Activated CD4-positive, alpha-beta T cell treated with anti-CD3 and anti-CD28 coated beads, Interleukin-10, Interleukin-2, amounts not matched to agents 100 ng/mL and 50 ng/mL, durations not matched to agents 16 hours and 8 hours (primary cell): ENCODE results near the gene TEKT1.
"Not testable (repeated sequence)": the region's sequence is repeated elsewhere in the genome, so short reads cannot be mapped to it uniquely, and the experiment has no call there.

Source experiments
- DNase-seq: peaks from one replicate; pipeline ENCODE4 v3.0.0-alpha.2; 2020

The TEKT1 gene

DNA sequence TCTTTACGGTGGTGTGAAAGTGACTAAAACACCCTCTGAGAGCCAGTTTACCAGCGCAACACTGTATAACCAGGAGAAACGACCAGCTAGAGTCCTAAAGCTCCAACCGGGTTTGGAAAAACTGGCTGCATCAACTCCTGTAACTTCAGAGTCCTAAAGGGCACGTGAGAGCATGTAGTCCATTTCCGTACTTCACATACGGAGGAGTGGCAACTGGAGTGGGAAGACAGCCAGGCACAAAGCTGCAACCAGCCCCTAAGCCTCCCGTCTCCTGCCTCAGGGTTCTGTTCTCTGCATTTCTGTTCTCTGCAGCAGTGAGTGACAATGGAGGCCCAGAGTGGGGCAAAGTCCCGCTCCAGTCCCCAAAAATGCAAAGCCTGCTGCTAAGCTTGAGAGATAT is 19.2 kb downstream of the TEKT1 start:
- no peak for DNase-seq

DNA sequence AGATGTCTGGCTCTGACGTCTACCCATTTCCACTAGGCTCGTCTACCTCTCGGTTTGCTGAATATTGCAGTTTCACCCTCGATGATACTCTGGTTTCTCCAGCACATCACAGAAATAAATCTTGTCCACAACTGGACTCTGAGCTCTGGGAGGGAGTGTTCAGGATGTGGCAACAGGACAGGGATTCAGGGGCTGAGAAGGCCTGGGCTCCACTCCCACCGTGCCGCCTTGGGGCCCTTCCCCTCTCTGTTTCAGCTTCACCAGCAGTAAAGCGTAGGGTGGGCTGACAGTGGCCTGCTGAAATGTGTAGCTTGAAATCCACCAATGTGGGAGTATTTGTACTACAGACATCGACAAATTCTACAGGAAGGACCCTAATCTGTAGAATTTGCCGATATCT is 20.0 kb downstream of the TEKT1 start:
- DNase-seq, result no peak

DNA sequence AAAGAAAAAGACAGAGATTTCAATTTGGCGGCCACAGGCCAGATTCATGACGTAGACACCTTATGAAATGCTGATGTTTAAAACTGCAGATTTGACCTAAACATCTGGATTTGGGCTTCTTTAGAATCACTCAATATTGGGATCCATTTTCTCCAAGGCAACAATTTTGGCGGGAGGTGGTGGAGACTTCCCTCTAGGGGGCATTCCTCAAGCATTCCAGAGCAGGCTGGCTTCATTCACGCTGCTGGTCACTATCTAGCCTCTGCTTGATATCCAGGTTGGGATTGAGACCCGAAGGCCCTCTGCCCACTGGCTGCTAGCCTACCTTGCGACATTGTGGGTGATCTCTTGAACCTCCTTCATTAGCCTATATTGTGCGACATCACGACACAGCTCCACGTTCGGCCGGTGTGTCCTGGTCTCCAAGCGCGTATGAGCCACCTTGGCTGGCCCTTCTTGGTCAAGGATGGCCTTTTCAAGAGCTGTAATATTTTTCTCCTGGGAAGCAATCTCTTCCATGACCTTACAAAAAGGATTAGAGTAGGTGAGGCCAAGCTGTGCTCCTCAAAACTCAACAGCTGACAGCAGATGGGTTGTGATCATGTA is 31.0 kb downstream of the TEKT1 start:
- DNase-seq, result no peak

DNA sequence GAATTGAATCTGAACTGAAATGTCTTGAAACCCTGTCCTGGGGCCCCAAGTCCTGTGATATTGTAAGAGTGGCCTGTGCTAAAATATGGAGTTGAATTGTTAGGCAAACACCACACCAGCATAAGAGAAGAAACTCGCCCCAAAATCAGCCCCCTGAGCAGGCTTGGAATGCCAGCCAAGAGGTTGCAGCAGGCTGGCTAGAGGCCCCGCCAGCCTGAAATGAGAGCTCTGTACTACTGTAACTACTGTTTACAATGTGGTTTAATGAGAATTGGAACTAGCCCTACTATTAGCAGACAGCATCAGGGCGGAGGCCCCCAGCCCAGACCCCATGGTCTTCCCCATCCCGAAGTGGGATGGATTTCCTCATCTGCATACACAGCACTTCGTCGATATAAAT is 31.8 kb downstream of the TEKT1 start:
- DNase-seq, result no peak

DNA sequence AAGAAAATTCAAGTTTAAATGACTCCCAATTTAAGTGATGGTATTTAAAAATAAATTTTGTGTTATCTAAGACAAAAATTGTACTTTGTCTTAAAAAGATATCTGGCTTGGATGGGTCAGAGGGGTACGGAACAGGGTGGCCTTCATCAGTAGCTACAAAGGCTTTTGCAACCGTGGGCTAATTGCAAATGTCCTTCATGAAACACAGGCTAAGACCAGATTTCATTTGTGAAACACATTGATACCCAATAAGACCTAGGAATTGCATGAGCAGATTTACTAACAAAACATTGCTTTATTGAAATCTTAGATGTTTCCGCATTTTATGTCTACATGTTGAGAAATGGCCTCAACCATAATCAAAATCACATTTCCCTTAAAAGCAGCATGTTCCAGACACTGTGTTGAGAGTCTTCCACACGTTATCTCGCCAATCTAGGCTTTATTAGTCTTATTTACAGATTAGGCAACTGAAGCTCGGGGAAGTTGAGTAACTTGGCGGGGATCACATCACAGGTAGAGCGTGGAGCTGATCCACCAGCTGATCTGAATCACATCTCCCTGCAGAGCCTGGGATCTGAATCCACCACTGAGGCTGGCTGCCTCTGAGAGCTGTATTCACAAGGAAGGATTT is 33.7 kb downstream of the TEKT1 start:
- DNase-seq, result no peak

DNA sequence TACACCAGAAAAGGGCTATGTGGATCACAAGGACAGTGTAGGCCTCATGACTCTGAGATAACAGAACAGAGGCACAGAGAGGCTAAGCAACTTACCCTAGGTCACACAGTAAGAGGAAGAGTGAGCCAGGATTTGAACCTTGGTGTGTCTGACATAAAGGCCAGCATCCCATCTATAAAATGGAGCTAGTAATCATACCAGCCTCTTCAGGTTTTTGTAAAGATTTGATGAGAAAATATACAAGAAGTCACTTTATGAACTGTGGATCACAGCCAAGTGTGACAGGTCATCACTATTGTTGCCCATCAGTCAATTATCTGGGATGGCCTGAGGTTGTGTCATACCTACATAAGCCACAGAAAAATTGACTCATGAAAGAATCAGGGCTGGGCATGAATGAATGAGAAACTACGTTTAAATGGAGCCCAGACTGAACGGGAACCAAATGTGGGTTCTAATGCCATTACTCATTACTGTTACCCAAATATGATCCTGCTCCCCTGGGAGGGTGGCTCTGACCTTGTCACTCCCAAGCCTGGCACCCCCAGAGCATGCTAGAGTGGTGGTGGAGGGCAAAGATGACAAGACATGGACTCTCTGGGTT is 34.5 kb downstream of the TEKT1 start:
- no peak for DNase-seq

DNA sequence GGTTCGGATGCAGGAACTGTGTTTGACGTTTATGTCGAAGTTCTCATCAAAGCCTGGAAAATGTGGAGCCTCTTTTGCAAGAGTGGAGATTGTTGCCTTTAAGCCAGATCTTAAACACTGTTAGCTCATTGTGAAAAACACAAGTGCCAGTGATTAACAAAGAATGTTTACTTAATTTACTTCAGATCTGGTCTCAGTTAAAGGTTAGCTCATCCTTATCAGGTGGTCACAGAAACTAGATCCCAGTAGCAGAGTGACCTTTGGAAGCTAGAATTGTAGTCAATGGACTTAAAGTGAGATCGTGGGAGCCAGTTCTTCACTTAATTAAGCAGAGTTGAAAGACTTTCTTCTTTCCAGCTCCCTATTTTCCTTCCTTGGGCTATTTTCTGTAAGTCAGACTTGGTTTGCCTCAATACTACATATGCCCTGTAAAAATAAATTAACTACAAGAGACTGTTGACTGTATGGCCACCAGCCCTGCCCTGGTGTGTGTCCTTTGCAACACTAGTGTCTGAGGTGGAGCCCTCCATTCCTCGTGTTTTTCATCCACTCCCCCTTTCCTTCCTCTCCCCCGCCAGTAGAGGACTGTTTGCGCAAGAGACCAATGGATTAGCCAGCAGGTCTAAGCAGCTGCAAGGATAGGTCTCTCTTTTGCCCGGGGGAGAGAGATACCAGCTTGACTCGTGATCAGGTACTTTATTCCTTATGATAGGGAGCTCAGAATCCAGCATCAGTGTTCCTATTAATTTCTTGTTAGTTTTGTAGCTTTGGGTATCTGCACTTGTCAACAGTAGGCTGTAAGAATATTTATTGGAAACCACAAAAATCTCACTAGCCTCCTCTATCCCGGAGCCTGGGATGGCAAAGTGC is 35.3 kb downstream of the TEKT1 start:
- DNase-seq, result no peak

DNA sequence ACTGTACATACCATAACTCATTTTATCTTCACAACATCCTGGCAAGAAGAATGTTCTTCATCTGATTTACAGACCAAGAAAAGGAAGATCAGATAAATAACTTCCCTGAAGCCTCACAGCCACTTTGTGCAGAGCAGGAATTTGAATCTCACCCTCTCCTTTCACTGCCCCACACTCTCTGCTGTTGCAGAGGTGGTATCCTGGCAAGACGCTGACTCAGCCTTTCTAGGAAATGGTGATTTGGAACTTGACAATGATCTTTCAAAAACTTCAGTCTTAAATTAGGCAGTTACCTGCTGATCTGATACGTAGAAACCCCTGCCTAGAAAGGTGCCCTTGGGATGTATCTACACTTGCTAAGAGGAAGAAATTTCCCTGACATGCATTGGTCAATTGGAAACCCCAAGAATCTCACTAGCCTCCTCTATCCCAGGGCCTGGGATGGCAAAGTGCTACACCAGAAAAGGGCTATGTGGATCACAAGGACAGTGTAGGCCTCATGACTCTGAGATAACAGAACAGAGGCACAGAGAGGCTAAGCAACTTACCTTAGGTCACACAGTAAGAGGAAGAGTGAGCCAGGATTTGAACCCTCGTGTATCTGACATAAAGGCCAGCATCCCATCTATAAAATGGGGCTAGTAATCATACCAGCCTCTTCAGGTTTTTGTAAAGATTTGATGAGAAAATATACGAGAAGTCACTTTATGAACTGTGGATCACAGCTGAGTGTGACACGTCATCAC is 37.6 kb downstream of the TEKT1 start:
- no peak for DNase-seq

DNA sequence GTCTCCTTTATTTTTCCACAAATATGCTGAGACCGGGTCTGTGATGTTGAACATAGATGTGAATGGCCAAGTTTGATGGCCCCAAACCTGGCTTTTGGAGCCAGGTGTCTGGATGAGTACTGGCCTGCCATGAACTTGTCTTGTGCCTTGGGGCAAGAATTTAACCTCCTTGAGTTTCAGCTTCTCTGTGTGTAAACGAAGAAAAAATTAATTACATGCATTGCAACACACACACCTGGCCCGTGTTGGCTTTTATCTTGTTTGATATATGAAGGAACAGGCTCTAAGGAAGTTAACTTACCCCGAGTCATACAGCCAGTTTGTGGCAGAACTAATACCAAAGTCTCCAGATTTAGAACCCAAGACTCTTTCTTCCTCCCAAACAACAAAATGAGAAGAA is 42.4 kb downstream of the TEKT1 start:
- no peak for DNase-seq

DNA sequence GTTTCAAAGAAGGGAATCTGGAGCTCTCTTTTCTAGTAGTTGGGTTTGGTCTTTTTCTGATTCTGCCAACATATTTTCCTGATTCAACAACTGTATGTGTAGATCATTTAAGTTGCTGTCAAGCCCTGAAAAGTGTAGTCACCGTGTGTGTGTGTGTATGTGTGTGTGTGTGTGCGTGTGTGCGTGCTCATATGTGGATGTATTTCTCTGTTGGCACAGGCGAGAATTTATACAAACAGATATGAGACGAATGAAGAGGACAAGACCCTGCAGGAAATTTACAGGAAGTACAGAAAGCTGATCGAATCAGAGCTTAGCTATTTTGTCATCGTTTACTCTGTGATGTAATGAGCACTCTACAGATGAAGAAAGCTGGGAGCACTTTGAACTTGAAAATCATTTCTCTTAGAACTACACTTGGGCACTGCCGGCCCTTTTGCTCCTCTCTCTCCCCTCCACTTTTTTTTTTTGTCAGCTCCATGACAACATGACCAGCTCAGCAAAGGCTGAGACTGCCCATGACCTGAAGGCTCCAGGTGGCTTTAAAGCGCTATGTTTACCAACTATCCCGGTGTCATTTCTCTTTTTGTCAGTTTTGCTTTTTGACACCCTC is 44.3 kb downstream of the TEKT1 start:
- DNase-seq, result no peak

DNA sequence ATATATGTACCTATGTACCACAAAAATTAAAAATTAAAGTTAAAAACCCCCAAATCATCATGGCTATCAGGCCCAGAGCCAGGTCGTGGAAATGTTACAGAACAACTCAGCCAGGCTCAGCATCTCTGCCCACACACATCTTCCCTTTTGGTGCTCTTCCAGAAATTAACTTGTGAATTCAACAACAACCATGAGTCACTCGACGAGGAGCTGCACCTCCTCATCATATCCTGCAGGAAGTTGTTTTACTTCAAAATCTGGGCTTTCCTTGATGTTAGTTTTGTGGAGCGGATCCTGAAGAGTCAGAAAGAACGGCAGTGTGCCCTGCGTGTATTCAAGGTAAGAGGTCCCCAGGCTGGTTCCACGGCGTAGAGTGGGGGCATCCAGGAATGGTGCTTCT is 44.9 kb downstream of the TEKT1 start:
- DNase-seq, result no peak

DNA sequence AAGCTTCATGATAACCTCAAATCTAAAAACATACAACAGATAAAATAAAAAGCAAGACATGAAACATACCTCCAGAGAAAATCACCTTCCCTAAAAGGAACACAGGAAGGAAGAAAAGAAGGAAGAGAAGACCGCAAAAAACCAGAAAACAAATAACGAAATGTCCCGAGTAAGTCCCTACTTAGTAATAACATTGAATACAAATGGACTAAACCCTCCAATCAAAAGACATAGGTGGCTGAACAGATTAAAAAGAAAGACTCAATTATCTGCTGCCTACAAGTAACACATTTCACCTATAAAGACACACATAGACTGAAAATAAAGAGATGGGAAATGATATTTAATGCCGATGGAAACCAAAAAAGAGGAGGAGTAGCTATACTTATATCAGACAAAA is 49.3 kb downstream of the TEKT1 start:
- DNase-seq, result no peak

DNA sequence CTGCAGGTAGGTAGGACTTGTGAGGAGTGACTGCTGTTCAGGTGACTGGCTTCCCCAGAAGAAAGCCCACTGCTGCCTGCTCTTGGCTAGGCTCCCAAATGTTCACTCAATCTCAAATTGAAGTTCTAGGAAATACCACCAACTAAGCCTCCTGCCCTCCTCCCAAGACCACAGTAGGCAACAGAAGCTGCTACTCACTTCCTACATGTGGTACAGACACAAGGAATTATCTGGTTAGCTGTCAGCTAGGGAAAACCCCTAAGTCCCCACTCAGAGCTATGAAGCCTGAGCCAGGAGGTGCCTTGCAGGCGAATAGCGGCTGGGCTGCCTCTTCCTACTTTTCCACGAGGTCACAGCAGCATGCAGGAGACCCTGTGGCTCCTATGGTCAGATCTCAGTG is 50.6 kb downstream of the TEKT1 start:
- DNase-seq, result no peak

DNA sequence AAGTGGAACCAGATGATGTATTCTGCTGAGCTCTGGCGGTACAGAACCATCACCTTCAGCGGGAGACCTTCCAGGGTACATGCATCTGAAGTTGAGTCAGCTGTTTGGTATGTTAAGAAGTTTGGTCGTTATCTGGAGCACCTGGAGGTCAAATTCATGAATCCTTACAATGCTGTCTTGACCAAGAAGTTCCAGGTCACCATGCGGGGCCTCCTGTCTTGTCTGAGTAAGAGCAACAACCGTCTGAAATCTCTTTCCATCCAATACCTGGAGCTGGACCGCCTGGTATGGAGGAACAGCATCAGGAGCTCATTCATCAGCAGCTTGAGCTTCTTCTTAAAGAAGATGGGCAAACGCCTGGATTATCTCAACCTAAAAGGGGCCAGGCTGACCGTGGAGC is 51.5 kb downstream of the TEKT1 start:
- DNase-seq, result no peak

DNA sequence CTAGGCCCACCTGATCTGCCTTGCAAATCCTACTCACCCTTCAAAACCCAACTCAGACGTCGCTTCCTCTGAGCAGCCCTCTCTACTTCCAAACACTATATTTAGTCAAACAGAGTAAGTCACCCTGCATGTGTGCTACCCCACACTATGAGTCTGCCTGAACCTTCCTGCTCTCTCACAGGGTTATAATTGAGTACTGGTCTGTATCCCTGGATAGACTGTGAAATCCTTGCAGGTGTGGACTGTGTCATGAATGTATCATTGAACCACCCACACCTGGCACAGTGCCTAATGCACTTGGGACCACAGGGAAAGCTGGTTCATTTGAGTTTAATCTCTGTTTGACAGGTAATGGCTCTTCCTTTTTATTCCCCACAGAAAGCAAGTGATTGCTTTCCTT is 52.1 kb downstream of the TEKT1 start:
- DNase-seq, result no peak

DNA sequence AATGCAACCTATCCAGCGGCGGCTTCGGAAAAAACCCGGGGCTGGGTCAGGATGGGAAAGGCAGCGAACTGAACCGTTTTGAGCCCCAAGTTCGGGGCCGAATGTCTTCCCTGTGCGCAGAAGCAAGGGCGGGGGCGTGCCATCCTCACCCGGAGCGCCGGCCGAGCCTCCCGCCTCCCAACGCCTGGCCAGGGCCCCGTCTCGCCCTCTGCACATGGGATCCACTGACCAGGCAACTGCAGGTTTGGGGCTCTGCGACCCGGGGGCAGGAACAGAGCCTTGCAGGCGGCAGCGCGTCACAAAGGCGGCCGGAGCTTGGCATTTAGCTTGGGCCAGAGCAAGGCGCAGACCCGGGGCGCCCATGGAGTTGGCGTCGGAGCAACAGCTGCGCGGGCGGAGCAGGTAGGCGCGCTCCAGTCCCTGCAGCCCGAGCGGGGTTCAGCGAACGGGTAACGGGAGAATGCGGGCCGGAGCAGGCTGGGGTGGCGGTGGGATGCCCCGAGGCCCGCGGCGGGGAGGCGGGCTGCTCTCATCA is 55.6 kb downstream of the TEKT1 start, which contains the start of gene FBXO39:
Gene FBXO39 (plus strand): TSS at position 345 of the 535 bp plus-strand sequence. CDS start 3,654 bp downstream, outside the sequence.
- DNase-seq, result no peak

DNA sequence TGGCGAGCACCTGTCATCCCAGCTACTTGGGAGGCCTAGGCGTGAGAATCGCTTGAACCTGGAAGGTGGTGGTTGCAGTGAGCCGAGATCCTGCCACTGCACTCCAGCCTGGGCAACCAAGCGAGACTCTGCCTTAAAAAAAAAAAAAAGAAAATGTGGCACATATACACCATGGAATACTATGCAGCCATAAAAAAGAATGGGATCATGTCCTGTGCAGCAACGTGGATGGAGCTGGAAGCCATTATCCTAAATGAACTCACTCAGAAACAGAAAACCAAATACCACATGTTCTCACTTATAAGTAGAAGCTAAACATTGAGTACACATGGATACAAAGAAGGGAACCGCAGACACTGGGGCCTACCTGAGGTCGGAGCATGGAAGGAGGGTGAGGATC is 56.6 kb downstream of the TEKT1 start:
- DNase-seq, result not testable (repeated sequence)

DNA sequence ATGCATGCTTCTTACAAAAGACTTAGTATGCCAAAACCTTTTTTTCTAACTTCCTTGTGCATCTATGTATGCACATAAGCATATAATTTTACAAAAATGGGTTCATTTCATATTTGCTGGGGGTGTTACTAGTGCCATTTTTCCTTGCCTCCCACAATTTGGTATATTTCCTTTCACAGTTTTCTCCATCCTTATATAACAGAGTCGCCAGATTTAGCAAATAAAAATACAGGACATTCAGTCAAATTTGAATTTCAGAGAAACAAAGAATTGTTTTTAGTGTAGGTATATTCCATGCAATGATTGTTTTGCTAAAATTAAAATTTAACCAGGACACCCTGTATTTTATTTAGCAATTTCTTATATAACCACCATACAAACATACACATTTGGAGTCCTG is 59.5 kb downstream of the TEKT1 start:
- DNase-seq, result no peak

DNA sequence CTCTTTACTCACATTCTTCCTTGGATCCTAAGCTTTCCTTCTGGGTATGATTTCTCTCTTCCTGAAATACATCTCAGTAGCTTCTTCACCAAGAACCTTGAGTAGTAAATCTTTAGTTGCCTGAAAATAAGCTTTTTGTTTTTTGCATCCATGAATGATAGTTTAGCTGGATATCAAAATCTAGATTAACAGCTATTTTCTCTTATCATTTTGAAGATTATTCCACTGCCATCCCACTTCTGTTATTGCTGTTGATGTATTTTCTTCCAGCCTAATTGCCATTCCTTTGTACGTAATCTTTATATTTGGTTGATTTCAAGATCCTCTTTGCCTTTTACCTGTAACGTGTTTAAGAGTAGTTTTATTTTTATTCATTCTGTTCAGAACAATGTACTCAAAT is 63.1 kb downstream of the TEKT1 start:
- no peak for DNase-seq

DNA sequence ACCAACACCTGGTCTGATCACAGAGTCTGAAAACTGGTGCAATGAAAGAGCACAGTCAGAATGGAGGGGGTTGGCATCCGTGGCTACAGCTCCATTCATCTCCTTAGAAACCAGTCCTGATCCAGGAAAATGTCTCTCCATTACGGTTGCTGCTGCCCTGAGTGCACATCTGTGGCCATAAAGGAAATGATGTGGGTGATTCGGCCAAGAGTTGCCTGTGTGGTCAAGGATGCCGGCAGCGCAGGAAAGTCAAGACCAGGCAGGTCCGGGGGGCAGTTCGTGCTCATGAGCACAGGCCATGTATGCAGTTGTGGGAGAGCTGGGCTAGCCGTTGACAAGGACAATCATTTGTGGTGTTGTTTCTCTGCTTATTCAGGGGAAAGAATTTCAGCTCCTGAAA is 69.8 kb downstream of the TEKT1 start:
- DNase-seq, result no peak

DNA sequence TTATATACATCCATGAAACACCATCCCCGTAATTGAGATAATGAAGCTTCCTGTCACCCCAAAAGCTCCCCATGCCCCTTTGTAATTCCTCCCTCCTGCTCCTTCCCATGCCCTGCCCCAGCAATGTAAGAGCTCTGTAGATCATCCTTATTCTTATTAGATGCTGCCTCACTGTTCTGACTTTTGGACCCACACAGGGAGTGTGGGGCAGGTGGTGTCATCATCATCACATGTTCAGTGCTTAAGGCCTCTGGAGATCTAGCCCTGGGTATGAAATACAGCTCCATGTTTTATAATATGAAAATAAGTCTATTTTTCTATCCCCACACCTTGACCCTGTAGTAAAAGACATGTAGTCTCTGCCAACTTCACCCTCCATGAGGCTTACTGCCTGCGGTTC is 73.8 kb downstream of the TEKT1 start:
- DNase-seq, result no peak

DNA sequence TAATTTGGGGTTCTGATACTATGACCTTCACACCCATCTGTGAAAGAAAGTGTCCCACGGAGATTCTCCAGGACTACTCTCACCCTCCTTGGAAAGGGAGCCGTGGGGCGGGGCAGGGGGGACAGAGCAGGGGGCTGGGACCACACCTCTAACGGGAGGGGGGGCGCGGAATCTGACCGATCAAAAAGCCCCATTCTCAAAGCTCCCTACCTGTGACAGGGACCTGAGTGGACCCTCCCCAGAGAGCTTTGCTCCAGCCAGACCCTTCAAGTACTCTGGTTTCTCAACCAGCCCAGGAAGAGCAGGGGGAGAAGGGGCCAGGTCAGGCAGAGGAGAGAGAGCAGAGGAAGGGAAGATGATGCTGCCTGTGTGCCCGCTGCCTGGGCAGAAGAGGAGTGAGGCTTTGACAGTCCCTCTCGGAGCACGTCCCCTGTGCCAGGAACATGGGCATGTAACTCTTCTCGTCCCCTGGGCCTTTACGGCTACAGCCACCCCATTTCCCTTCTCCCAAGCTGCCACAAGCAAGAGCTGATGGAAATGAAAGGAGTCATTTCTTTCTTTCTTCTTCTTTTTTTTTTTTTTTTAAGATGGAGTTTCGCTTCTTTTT is 75.0 kb downstream of the TEKT1 start:
- DNase-seq, result peak; percentile 10
